GM19239 (cell line): ENCODE data around the gene FURIN.
"Not testable (repeated sequence)": the region's sequence is repeated elsewhere in the genome, so short reads cannot be mapped to it uniquely, and the experiment has no call there.

Experiments used
- DNase-seq: peaks from one replicate; pipeline ENCODE4 v3.0.0; 2011; ENCODE audit warnings: low spot score; ENCODE audit not compliant: insufficient read length
- FAIRE-seq: peaks from 2 replicates; lab custom pipeline; 2011; peaks lifted over from hg19 to GRCh38; lab: Jason Lieb, UNC

Gene FURIN

GRCh38 chr15:90911906-90912769 lies 43.8 kb downstream of the FURIN start:
- DNase-seq (no peak), FAIRE-seq (no peak)

GRCh38 chr15:90912770-90913075 lies 44.3 kb downstream of the FURIN start:
- DNase-seq (no peak), FAIRE-seq (no peak)

DNA sequence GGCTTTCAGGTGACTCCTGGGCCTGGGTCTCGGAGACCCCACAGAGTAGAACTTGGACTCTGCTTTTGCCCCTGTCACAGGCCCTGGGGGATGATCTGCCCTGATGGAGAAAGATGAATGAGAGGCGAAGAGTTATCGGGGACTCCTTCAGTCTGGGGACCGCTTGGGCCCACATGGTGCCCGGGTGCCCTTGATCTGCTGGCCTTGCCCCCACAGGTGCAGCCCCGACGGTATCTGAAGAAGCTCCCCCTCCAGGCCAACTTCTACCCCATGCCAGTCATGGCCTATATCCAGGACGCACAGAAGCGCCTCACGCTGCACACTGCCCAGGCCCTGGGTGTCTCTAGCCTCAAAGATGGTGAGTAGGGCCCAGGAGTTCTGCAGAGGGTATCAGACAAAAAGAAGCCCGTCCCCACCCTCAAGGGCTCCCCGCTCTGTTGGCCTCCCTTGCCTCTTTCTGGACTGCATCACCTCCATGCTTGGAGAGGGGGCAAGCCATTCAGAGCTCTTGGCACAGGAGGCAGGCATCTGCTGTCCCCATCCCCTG lies 45.1 kb downstream of the FURIN start:
- FAIRE-seq, result no peak
- no peak for DNase-seq

DNA sequence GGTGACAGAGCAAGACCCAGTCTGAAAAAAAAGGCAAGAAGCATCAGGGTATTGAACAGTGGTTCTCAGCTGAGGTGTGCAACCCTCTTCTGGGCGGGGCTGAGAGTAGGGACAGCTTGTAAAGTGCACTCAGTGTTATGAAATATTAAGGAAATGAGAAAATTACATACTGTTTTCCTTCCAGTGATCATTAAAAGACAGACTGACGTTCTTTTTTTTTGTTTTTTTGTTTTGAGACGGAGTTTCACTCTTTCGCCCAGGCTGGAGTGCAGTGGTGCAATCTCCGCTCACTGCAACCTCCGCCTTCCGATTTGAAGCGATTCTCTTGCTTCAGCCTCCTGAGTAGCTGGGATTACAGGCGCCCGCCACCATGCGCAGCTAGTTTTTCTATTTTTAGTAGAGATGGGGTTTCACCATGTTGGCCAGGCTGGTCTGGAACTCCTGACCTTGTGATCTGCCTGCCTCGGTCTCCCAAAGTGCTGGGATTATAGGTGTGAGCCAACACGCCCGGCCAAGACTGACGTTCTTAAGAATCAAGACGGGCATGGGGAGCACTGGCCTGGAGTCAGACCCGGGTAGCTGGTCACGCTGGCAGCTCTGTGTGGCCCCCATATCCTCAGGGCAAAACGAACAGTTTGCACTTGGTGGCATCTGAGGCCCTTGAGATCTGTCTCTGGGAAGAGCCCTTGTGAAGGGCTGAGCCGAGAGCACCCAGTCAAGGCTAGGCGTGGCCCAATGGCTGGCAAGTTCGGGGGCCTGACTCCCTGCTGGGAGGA lies 46.1 kb downstream of the FURIN start:
- FAIRE-seq, result no peak
- no peak for DNase-seq

DNA sequence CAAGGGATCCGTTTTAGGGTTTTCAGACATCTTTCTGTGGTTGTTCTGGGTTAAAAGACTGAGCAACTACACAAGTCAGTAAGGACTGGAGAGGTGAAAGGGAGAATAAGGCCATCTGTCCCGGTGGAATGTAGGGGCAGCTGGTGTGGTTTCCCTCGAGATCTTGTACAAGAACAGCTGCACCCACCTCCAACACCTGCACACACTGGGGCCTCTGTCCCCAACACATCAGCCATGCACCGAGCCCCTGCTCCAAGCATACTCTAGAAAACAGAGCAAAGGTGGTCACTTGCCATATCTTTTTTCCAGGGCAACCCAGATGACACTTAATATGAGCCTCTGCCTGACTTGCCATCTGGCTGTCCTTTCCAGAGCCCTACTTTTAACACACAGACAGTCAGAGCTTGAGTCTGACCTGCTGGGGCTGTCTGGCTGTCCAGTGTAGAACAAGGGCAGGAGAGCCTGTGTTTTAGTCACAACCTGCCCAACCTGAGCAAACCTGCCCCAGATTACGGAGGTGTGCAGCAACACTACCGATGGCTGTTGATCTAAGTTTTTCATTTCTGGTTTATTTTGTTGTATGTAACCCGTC lies 46.9 kb downstream of the FURIN start:
- FAIRE-seq (no peak), DNase-seq (no peak)

DNA sequence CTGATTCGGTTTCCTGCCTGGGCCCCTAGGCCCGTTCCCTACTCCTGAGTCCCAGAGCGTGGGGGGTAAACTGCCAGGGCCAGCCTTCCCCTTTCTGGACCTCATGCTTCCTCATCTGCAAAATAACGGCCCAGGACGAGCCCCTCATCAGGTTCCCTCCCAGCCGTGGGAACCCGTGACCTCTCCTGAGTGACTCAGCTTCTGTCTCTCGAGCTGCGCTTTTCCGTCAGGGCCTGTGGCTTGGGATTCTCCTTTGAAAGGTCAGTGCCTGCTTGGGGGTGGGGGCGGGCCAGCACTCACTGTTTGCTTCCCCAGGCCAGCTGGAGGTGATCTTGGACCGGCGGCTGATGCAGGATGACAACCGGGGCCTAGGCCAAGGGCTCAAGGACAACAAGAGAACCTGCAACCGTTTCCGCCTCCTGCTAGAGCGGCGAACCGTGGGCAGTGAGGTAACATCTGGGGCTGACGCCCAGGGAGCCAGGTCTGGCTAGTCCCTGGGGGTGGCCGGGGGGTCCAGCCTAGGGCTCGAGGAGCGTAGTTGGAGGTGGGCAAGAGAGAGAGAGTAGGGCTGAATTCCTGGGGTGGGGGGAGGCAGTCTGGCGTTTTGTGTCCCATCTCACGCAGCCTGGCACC lies 47.5 kb downstream of the FURIN start:
- FAIRE-seq (no peak), DNase-seq (no peak)

GRCh38 chr15:90916461-90916860 lies 48.1 kb downstream of the FURIN start:
- DNase-seq (no peak), FAIRE-seq (no peak)

GRCh38 chr15:90917569-90917968 lies 49.2 kb downstream of the FURIN start:
- no peak for FAIRE-seq

DNA sequence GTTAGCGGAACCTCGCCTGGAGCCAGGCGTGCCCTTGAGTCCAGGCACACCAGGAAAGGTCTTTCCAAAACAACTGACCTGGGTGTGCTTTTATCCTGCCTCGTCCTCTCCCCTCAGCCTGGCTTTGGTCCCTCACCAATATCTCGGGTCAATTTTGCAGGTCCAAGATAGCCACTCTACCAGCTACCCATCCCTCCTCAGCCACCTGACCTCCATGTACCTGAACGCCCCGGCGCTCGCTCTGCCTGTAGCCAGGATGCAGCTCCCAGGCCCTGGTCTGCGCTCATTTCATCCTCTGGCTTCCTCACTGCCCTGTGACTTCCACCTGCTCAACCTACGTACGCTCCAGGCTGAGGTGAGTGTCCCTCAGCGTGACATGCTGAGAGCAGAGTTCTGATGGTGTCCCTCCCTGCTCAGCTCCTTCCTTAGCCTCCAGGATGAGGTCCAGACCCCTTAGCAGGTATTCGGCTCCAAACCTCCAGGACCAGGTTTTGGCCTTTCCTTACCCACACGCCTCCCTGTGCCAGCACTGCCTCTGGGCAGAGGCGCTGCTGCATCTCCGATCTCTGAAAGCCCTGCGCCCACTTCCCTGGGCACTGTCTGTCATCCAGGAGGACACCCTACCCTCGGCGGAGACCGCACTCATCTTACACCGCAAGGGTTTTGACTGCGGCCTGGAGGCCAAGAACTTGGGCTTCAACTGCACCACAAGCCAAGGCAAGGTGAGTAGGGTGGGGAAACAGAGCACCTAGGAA lies 49.8 kb downstream of the FURIN start:
- DNase-seq (no peak), FAIRE-seq (no peak)

More at GRCh38 chr15:90917569-90917968, 49.2 kb downstream of the FURIN start:
- DNase-seq, result no peak

DNA sequence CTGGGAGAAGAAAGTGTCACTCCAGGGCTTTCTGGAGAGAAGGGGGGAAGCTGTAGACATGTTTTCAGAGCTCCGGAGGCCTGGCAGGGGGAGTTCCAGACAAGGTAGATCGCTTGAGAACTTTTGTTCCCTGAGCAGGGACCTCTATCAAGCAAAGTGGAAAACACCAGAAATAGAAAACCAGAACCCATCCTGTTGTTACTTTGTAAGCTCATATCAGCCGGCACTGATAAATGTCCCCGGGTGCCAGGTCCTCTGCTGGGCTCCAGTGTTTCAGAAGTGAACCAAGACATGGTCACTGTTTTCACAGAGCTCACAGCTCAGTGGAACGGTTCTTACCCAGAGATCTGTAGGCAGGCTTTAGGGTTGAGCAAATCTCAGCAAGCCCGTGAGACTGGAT lies 50.4 kb downstream of the FURIN start:
- FAIRE-seq, result no peak

DNA sequence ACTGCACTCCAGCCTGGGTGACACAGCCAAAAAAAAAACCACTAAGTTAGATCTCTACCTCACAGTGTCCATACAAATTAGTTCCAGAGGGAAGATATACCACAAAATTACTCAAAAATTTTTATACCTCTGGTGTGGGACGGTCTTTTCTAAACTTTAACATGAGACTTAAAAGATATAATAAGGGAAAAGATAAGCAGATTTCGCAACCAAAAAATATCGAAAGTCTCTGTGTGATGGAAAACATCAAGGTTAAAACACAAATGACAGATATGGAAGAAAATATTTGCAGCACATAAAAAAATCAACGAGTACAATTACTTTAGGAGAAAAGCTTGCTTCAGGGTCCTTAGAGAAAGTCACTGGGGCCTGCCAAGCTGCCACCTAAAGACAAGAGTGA lies 53.5 kb downstream of the FURIN start:
- FAIRE-seq (no peak), DNase-seq (no peak)

More for the DNA sequence above, 50.4 kb downstream of the FURIN start:
- no peak for DNase-seq

- peak; percentile 52 for DNase-seq
Observed at GRCh38 chr15:90922712-90923322, 54.4 kb downstream of the FURIN start.

DNA sequence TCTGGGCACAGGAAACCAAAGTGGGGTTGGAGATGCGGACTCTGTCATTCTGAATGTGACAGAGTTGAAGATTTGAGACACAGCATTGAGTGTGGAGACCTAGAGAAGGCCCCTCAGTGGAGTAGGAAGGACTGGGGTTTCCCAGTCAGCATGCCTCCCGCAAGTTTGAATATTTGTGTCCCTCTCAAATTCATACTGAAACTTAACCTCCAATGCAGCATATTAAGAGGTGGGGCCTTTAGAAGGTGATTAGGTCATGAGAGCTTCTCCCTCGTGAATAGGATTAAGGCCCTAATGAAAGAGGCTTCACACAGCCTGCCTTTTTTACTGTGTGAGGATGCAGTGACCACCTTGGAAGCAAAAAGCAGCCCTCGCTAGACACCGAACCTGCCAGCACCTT lies 56.0 kb downstream of the FURIN start:
- FAIRE-seq, result peak; percentile 82
- peak; percentile 44 for DNase-seq

More at GRCh38 chr15:90922712-90923322, 54.4 kb downstream of the FURIN start:
- FAIRE-seq, result not testable (repeated sequence)

DNA sequence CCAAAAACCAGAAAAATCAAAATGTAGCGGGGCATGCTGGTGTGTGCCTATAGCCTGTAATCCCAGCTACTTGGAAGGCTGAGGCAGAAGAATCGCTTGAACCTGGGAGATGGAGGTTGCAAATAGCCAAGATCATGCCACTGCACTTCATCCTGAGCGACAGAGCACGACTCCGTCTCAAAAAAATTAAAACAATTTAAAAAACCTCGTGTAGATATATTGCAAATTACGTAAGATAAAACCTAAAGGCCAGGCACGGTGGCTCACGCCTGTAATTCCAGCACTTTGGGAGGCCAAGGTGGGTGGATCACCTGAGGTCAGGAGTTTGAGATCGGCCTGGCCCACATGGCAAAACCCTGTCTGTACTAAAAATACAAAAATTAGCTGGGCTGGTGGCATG lies 58.4 kb downstream of the FURIN start:
- DNase-seq, FAIRE-seq: not testable (repeated sequence)

GRCh38 chr15:90928106-90928505 lies 59.7 kb downstream of the FURIN start:
- DNase-seq, FAIRE-seq: not testable (repeated sequence)

DNA sequence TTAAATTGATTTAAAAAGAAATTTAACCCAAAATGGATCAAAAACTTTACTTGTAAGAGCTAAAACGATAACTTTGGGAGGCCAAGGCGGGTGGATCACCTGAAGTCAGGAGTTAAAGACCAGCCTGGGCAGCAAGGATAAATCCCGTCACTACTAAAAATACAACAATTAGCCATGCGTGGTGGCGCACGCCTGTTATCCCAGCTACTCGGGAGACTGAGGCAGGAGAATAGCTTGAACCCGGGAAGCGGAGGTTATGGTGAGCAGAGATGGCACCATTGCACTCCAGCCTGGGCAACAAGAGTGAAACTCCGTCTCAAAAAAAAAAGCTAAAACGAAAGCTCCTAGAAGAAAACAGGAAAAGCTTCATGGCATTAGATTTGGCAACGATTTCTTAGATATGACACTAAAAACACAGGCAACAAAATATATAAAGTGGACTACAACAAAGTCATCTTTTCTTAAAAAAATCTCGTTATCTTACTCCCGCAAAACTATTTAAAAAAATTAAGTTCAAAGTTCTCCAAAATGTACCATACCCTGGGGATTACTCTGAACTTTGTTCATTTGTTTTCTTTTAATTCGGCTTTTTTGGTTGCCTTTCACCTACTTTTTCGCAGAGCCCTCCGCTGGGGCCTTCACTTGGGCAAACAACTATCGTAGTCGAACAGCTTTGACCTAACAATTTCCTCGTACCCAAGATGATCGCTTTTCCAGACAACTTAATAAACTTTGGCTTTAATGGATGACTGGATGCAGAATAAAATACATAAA lies 61.0 kb downstream of the FURIN start:
- DNase-seq (no peak), FAIRE-seq (no peak)

GRCh38 chr15:90930861-90931574 lies 62.6 kb downstream of the FURIN start:
- no peak for FAIRE-seq
- DNase-seq, result no peak

DNA sequence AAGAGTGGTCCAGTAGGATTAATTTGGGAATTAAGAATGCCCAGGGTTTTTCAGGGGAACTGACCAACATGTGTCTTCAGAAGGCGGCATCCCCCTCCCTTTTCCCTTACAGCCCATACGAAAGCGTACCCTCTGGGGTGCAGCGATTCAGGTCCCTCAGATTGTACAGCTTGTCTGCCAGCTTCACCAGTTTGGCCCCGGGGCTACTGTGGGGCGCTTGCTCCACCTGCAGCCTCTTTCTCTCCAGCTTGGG lies 63.1 kb downstream of the FURIN start:
- FAIRE-seq (no peak), DNase-seq (no peak)
